ENCODE data around the gene TSHZ1.

The TSHZ1 gene

DNA sequence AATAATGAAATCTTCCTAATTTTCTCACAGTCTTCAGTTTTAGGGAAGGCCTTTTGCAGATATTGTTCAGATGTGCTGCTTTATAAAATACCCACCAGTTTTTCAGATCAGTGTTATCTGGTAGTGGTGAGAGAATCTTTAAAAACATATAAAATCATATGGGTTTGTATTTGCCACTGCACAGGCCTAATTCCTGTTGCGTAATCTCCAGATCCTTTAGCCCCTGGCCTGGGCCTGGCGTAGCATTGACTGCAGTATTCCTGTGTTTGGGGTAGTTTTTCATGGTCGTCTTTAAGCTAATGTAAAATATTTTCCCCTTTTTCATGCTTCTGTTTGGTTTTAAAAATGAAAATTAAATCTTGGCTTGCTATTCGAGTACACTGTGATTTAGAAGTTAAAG is 43.2 kb downstream of the TSHZ1 start:
- H3K36me3 ChIP-seq (replicated peaks) = no peaks in the 10 kb centered on the region
- H3K27me3 ChIP-seq (replicated peaks) = no peaks in the 10 kb centered on the region
- TF ChIP-seq, protein P1, sequence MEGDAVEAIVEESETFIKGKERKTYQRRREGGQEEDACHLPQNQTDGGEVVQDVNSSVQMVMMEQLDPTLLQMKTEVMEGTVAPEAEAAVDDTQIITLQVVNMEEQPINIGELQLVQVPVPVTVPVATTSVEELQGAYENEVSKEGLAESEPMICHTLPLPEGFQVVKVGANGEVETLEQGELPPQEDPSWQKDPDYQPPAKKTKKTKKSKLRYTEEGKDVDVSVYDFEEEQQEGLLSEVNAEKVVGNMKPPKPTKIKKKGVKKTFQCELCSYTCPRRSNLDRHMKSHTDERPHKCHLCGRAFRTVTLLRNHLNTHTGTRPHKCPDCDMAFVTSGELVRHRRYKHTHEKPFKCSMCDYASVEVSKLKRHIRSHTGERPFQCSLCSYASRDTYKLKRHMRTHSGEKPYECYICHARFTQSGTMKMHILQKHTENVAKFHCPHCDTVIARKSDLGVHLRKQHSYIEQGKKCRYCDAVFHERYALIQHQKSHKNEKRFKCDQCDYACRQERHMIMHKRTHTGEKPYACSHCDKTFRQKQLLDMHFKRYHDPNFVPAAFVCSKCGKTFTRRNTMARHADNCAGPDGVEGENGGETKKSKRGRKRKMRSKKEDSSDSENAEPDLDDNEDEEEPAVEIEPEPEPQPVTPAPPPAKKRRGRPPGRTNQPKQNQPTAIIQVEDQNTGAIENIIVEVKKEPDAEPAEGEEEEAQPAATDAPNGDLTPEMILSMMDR (IDR thresholded peaks at IDR 0.05; ENCODE audit: low read depth, low read length, missing control alignments) = no peak
- H3K4me3 ChIP-seq (ENCODE audit: low read depth, low read length) = no peak overlapping the region
- no peak for DNase-seq
- no peak overlapping the region for H3K27ac ChIP-seq
- in situ Hi-C loops (cut with HindIII; ENCODE audit: low pct_ligation_motif_present, low sequenced_read_pairs) = no loop called here

DNA sequence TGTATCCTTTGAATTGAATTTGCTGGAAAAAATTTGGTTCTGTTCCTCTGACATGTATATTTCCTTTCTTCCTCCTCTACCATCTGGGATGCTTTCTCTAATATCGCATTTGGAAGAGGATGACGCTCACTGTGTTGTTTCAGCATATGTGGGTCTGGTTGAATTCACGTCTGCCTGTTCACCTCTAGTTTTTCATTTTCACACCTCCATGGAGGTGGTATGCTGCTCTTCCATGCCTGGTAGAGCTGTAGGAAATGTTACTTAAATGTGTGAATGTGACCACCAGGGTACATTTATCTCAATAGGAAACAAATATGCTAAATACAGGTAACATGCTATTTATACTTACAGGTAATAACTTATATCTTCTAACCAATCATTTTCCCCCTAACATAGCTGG is 44.5 kb downstream of the TSHZ1 start:
- DNase-seq = no peak
- Histone ChIP-seq H3K36me3 (replicated peaks) (no peaks in the 10 kb centered on the region), H3K27me3 (replicated peaks) (no peaks in the 10 kb centered on the region), H3K4me3 (ENCODE audit: low read depth, low read length) (no peak overlapping the region), H3K27ac (no peak overlapping the region)
- TF ChIP-seq, protein P1 (IDR thresholded peaks at IDR 0.05; ENCODE audit: low read depth, low read length, missing control alignments) = no peak
- in situ Hi-C loops (cut with HindIII; ENCODE audit: low pct_ligation_motif_present, low sequenced_read_pairs) = no loop called here

DNA sequence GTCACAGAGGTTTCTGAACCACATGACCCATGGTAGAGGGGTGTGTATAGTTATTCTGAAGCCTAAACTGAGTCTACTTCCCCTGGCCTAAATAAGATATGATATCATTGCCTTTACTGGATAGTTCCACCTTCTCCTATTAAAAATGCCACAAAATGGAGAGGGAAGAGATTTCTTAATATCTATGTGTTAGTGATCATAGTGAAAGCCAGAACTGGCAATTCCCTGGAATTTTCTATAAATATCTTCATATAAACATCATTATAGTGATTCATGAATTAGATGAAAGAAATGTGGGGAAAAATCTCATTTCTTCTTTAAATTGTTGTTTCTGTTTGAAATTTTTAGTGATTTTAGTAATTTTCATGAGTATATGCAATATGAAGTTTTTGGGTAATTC is 45.8 kb downstream of the TSHZ1 start:
- Histone ChIP-seq H3K4me3 (ENCODE audit: low read depth, low read length) (no peak overlapping the region), H3K27me3 (replicated peaks) (no peaks in the 10 kb centered on the region), H3K27ac (no peak overlapping the region), H3K36me3 (replicated peaks) (no peaks in the 10 kb centered on the region)
- in situ Hi-C loops (cut with HindIII; ENCODE audit: low pct_ligation_motif_present, low sequenced_read_pairs) = no loop called here
- DNase-seq = no peak
- TF ChIP-seq, protein P1 (IDR thresholded peaks at IDR 0.05; ENCODE audit: low read depth, low read length, missing control alignments) = no peak

DNA sequence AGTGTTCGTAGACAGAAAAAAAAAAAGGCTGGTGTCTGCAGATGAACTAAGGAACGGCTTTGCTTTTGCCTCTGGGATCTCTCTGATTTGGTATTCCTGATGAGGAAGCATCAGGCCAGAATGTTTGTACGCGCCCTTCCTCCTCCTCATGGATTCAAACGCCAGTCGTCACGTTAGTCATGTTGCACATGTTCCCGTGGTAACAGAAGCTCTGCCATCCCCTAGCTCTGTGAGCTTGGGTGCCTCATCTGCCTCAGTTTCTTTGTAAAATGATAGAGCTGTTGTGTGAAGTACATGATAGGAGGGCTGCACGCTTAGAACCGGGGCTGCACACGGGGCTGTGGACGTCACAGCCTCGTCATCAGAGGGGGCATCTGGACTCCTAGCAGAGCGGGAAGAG is 47.0 kb downstream of the TSHZ1 start:
- TF ChIP-seq, protein P1 (IDR thresholded peaks at IDR 0.05; ENCODE audit: low read depth, low read length, missing control alignments) = no peak
- no peak for DNase-seq
- Histone ChIP-seq H3K4me3 (ENCODE audit: low read depth, low read length) (no peak overlapping the region), H3K27me3 (replicated peaks) (no peaks in the 10 kb centered on the region), H3K27ac (no peak overlapping the region), H3K36me3 (replicated peaks) (no peaks in the 10 kb centered on the region)
- in situ Hi-C loops (cut with HindIII; ENCODE audit: low pct_ligation_motif_present, low sequenced_read_pairs) = no loop called here

DNA sequence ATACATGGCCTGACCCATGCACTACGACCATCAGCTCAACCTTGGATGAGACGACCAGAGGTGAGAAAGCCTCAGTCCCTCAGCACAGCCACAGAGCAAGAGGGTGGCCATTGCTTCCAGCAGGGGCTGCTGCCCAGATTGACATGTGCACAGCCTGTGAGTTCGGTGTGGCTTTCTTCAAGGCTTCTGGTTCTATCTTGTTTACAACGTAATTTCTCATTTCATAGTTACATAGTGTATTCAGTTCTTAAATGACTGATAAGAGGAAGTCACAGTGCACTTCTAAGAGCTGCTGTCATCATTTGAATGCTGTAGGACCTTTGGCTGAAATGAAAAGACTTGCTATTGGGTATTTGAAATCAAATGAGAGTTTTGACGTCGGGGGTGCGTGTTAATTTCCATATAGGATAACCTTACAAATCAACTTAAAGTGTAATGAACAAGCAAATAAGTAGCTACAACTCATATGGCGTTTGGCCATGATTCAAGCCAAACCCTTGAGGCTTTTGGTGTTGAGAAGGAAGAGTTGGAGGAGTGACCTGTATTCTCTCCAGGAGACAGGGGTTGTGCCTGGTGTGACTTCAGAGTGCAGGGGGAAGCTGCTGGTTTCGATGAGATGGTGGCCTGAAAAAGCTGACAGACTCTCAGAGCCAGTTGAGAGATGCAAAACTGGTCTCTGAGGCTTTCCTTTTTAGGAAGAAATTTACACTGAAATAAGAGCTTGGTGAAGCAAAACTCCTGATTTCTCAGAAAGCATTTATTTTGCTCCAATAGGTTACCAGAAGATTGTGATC is 51.0 kb downstream of the TSHZ1 start:
- Histone ChIP-seq H3K27ac (no peak overlapping the region), H3K36me3 (replicated peaks) (no peaks in the 10 kb centered on the region), H3K27me3 (replicated peaks) (no peaks in the 10 kb centered on the region), H3K4me3 (ENCODE audit: low read depth, low read length) (no peak overlapping the region)
- TF ChIP-seq, protein P1 (IDR thresholded peaks at IDR 0.05; ENCODE audit: low read depth, low read length, missing control alignments) = no peak
- no peak for DNase-seq
- in situ Hi-C loops (cut with HindIII; ENCODE audit: low pct_ligation_motif_present, low sequenced_read_pairs) = no loop called here

DNA sequence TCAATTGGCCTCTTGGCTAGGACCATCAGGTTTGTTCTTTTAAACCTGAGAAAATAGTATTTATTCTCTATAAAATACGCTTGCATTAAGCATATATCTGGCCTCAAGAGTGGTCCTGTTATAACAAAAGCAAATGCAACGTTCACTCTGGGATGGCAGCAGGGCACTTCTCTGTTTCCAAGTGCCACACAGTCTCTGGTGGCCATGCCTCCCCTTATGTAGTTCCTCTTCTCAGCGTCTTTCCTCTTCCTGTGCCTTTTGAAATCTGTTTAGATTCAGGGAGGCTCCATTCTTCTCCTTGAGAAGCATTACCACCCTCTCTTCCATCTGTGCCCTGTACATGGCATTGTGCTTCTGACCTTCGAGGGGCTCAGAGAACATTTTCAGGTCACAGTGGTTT is 51.9 kb downstream of the TSHZ1 start:
- no peak for DNase-seq
- no peak overlapping the region for H3K4me3 ChIP-seq (ENCODE audit: low read depth, low read length)
- H3K27me3 ChIP-seq (replicated peaks) = no peaks in the 10 kb centered on the region
- H3K27ac ChIP-seq = no peak overlapping the region
- no peaks in the 10 kb centered on the region for H3K36me3 ChIP-seq (replicated peaks)
- in situ Hi-C loops (cut with HindIII; ENCODE audit: low pct_ligation_motif_present, low sequenced_read_pairs) = no loop called here
- TF ChIP-seq, protein P1 (IDR thresholded peaks at IDR 0.05; ENCODE audit: low read depth, low read length, missing control alignments) = no peak
